Psoas muscle (tissue), 8 donors: Measurements from ENCODE around the gene PCDHA5. TPM values are rescaled to one million over a fixed set of nuclear protein-coding genes. Genes with fewer than 3 reads are reported as not detected.

Experiments used
- ATAC-seq, 4 donors: fragments of 200-7000 bp; cut with Tn5 transposase; one replicate each; pipeline ENCODE4 v1.9.1; 2020; ENCODE audit warnings: moderate library complexity in 3 of 4, mild to moderate bottlenecking in 2 of 4
- DNase-seq, 2 donors: peaks; one replicate each; pipeline ENCODE4 v3.0.0-alpha.2; 2020
- H3K27ac ChIP-seq: fragments of 200-600 bp; one replicate; pipeline ENCODE4 v1.8.0; 2022
- H3K27me3 ChIP-seq, 3 donors: fragments of 200-600 bp in 1 of 3; one replicate each; pipeline versions ENCODE4 v1.6.1 to v1.8.0; 2013 to 2022; ENCODE audit warnings: low read length in 2 of 3, mild to moderate bottlenecking in 2 of 3, moderate library complexity in 1 of 3; ENCODE audit not compliant: insufficient read depth in 3 of 3
- H3K36me3 ChIP-seq, 2 donors: fragments of 200-600 bp in 1 of 2; one replicate each; pipeline versions ENCODE4 v1.6.1 to v1.8.0; 2013 to 2022; ENCODE audit warnings: low read depth in 1 of 2, mild to moderate bottlenecking in 1 of 2, moderate library complexity in 1 of 2; ENCODE audit not compliant: insufficient read depth in 1 of 2
- H3K4me1 ChIP-seq: fragments of 200-600 bp; one replicate; pipeline ENCODE4 v1.8.0; 2022
- H3K4me3 ChIP-seq: fragments of 200-600 bp; one replicate; pipeline ENCODE4 v1.8.0; 2022; ENCODE audit warnings: mild to moderate bottlenecking
- H3K9me3 ChIP-seq: fragments of 200-600 bp; one replicate; pipeline ENCODE4 v1.8.0; 2022
- WGBS, 3 donors: extraction: QIAGEN DNeasy Blood & Tissue Kit; methylation state at CpG; one replicate each; pipeline versions ENCODE4 v1.1.6 to v1.1.7; 2013; 5-methylcytosine and 5-hydroxymethylcytosine counted together
- intact Hi-C, 2 donors: fragments of 100-400 bp; cut with DNase I; formaldehyde crosslinking; loops; one replicate each; pipeline versions ENCODE4 v1.11.0 to v1.14.2; 2022
- polyA plus RNA-seq, 3 donors: library from polyadenylated mRNA; stranded (reverse); fragments of 200-250 nt; gene quantifications; one replicate each; pipeline ENCODE4 v1.2.3, GENCODE V29; 2013
- total RNA-seq, 4 donors: library from RNA; stranded (reverse); fragmentation: NEBNext Ultra II Directional in 2 of 4; extraction: Animal tissue kit (Norgen Biotek cat#: 25700) in 2 of 4; gene quantifications; one replicate each; pipeline versions ENCODE4 v1.2.1 to v1.2.4, GENCODE V29; 2021 to 2023
- TF ChIP-seq, protein P1 (sequence below): fragments of 200-600 bp; IDR thresholded peaks from one replicate; pipeline ENCODE4 v1.8.0; 2022; ENCODE audit warnings: antibody characterized with exemption
- donor health status: healthy with polysubstance abuse.
- donor health status: DM: no; HTN: no; CAD: no; lungs with moderate emphysema.
- donor health status: Bipolar disorder and iron deficiency.
- donor health status: healthy.
- donor health status: DM: yes; HTN: yes; CAD: no.
- donor health status: DM: no; HTN: no; CAD: no.
- donor health status: DM: no; HTN: no; CAD: no.
- donor health status: DM: yes; HTN: yes; CAD: no.

PCDHA5 gene
- total and polyA plus RNA-seq, 7 donors: 0.01 TPM; not detected in 6

DNA sequence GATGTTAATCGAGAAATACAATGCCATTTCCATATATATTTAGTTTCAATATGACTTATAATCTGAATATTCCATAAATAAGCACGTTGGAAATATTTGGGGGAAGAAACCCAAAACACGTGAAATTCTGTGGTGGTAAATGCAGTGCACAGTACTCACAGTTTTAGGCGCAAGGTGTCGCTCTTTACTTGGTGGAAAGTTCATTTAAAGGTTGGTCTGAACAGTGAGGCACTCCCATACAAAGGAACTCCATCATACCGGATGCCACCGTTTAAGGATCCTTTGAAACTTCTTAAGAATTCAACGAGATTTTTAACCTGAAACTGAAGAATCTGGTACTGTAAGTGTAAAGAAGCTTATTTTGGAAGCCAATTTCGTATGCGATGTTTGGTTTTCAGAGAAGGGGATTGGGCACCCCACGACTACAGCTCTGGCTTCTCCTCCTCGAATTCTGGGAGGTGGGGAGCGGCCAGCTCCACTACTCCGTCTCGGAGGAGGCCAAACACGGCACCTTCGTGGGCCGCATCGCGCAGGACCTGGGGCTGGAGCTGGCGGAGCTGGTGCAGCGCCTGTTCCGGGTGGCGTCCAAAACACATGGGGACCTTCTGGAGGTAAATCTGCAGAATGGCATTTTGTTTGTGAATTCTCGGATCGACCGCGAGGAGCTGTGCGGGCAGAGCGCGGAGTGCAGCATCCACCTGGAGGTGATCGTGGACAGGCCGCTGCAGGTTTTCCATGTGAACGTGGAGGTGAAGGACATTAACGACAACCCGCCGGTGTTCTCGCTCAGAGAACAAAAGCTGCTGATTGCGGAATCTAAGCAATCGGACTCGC, 47.5 kb downstream of the PCDHA5 start, which contains the start of gene PCDHA11:
TSS of gene PCDHA11 (plus strand) at position 237 of the 834 bp plus-strand sequence. CDS start at position 384, 147 bp downstream.
- ATAC-seq: no peak
- H3K27me3 ChIP-seq: peaks cover 0 to 11% (median 1%) of the 10 kb centered on the region in 3 donors
- intact Hi-C loops: no loop called here

DNA sequence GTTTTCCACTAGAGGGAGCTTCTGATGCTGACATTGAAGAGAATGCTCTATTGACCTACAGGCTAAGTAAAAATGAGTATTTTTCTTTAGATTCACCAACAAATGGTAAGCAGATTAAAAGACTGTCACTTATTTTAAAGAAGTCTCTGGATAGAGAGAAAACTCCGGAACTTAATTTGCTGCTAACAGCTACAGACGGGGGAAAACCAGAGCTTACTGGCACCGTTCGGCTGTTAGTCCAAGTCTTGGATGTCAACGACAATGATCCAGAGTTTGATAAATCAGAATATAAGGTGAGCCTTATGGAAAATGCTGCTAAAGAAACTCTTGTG, 48.1 kb downstream of the PCDHA5 start:
- no peak overlapping the region for H3K4me3 ChIP-seq
- ATAC-seq: no peak
- DNase-seq: no peak
- no peaks in the 10 kb centered on the region for H3K36me3 ChIP-seq
- H3K27ac ChIP-seq: no peak overlapping the region
- H3K4me1 ChIP-seq: no peaks in the 10 kb centered on the region
- H3K9me3 ChIP-seq: peaks cover 10% of the 10 kb centered on the region
- intact Hi-C loops: no loop called here
- TF ChIP-seq, protein P1, sequence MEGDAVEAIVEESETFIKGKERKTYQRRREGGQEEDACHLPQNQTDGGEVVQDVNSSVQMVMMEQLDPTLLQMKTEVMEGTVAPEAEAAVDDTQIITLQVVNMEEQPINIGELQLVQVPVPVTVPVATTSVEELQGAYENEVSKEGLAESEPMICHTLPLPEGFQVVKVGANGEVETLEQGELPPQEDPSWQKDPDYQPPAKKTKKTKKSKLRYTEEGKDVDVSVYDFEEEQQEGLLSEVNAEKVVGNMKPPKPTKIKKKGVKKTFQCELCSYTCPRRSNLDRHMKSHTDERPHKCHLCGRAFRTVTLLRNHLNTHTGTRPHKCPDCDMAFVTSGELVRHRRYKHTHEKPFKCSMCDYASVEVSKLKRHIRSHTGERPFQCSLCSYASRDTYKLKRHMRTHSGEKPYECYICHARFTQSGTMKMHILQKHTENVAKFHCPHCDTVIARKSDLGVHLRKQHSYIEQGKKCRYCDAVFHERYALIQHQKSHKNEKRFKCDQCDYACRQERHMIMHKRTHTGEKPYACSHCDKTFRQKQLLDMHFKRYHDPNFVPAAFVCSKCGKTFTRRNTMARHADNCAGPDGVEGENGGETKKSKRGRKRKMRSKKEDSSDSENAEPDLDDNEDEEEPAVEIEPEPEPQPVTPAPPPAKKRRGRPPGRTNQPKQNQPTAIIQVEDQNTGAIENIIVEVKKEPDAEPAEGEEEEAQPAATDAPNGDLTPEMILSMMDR: no peak
- H3K27me3 ChIP-seq: peaks cover 0 to 16% (median 1%) of the 10 kb centered on the region in 3 donors
- 50 to 54% (median 52%) methylated on average over 5 of the region's 5 CpGs for WGBS, 3 donors

More for the DNA sequence above, 47.5 kb downstream of the PCDHA5 start, which contains the start of gene PCDHA11:
- Histone ChIP-seq H3K9me3 (peaks cover 10% of the 10 kb centered on the region), H3K4me1 (no peaks in the 10 kb centered on the region), H3K36me3 (no peaks in the 10 kb centered on the region), H3K4me3 (no peak within 1 kb of the TSS), H3K27ac (no peak within 1 kb of the TSS)
- DNase-seq: no peak
- TF ChIP-seq, protein P1: no peak
- 10 to 15% (median 14%) methylated on average over 41 of the region's 41 CpGs for WGBS, 3 donors

DNA sequence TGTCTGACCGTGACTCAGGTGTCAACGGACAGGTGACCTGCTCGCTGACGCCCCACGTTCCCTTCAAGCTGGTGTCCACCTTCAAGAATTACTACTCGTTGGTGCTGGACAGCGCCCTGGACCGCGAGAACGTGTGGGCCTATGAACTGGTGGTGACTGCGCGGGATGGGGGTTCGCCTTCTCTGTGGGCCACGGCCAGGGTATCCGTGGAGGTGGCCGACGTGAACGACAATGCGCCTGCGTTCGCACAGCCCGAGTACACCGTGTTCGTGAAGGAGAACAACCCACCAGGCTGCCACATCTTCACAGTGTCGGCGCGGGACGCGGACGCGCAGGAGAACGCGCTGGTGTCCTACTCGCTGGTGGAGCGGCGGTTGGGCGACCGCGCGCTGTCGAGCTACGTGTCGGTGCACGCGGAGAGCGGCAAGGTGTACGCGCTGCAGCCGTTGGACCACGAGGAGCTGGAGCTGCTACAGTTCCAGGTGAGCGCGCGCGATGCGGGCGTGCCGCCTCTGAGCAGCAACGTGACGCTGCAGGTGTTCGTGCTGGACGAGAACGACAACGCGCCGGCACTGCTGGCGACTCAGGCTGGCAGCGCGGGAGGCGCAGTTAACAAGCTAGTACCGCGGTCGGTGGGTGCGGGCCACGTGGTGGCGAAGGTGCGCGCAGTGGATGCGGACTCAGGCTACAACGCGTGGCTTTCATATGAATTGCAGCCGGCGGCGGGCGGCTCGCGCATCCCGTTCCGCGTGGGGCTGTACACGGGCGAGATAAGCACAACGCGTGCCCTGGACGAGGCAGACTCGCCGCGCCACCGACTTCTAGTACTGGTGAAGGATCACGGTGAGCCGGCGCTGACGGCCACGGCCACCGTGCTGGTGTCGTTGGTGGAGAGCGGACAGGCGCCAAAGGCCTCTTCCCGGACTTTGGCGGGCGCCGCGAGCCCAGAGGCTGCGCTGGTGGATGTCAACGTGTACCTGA, 49.1 kb downstream of the PCDHA5 start:
- DNase-seq (no peak), ATAC-seq (no peak)
- 36 to 48% (median 39%) methylated on average over 102 to 114 of the region's 114 CpGs for WGBS, 3 donors
- TF ChIP-seq, protein P1: no peak
- Histone ChIP-seq H3K9me3 (peaks cover 10% of the 10 kb centered on the region), H3K36me3 (no peaks in the 10 kb centered on the region), H3K27ac (no peak overlapping the region), H3K27me3 (peaks cover 0 to 26% (median 3%) of the 10 kb centered on the region in 3 donors), H3K4me3 (no peak overlapping the region), H3K4me1 (no peaks in the 10 kb centered on the region)
- intact Hi-C loops: no loop called here

Other genes starting within 250 kb of the PCDHA5 start
- 10 to 100 TPM; 13.9 to 43.9 (median 18.0) TPM for gene CD14, start 188.4 kb upstream of the PCDHA5 start, total RNA-seq
- gene CD14, start 188.4 kb upstream of the PCDHA5 start, polyA plus RNA-seq: 1 to 10 TPM; 4.9 to 9.0 (median 7.3) TPM
- gene TMCO6, start 182.2 kb upstream of the PCDHA5 start, total RNA-seq: 1 to 10 TPM; 3.6 to 4.9 (median 4.1) TPM
- gene TMCO6, start 182.2 kb upstream of the PCDHA5 start, polyA plus RNA-seq: 1 to 10 TPM; 5.2 to 8.1 (median 6.4) TPM
- 100 to 1,000 TPM in 2 of 4 donors, 10 to 100 TPM in 2; 82.6 to 136 (median 113) TPM for gene NDUFA2, start 174.0 kb upstream of the PCDHA5 start, total RNA-seq
- 100 to 1,000 TPM; 216 to 276 (median 252) TPM for gene NDUFA2, start 174.0 kb upstream of the PCDHA5 start, polyA plus RNA-seq
- gene IK, start 173.8 kb upstream of the PCDHA5 start, total RNA-seq: 10 to 100 TPM; 74.8 to 99.2 (median 83.4) TPM
- gene IK, start 173.8 kb upstream of the PCDHA5 start, polyA plus RNA-seq: 100 to 1,000 TPM in 1 of 3 donors, 10 to 100 TPM in 2; 96.5 to 169 (median 98.3) TPM
- 10 to 100 TPM in 3 of 4 donors, 1 to 10 TPM in 1; 9.9 to 20.9 (median 13.3) TPM for gene WDR55, start 156.7 kb upstream of the PCDHA5 start, total RNA-seq
- 10 to 100 TPM; 12.3 to 33.4 (median 26.9) TPM for gene WDR55, start 156.7 kb upstream of the PCDHA5 start, polyA plus RNA-seq
- gene DND1, start 148.0 kb upstream of the PCDHA5 start, total RNA-seq: 1 to 10 TPM in 2 of 4 donors, under 1 TPM in 2; 0.30 to 1.3 (median 0.87) TPM
- 1 to 10 TPM in 1 of 3 donors, under 1 TPM in 2; 0.37 to 1.5 (median 0.61) TPM for gene DND1, start 148.0 kb upstream of the PCDHA5 start, polyA plus RNA-seq
- 10 to 100 TPM; 29.5 to 48.1 (median 38.9) TPM for gene HARS1, start 130.2 kb upstream of the PCDHA5 start, total RNA-seq
- gene HARS1, start 130.2 kb upstream of the PCDHA5 start, polyA plus RNA-seq: 10 to 100 TPM; 39.1 to 58.0 (median 45.2) TPM
- 10 to 100 TPM; 19.8 to 35.1 (median 23.2) TPM for gene HARS2, start 130.2 kb upstream of the PCDHA5 start, total RNA-seq
- 10 to 100 TPM; 23.8 to 40.9 (median 38.0) TPM for gene HARS2, start 130.2 kb upstream of the PCDHA5 start, polyA plus RNA-seq
- 10 to 100 TPM; 44.7 to 54.5 (median 47.5) TPM for gene ZMAT2, start 121.2 kb upstream of the PCDHA5 start, total RNA-seq
- 100 to 1,000 TPM in 1 of 3 donors, 10 to 100 TPM in 2; 78.0 to 136 (median 81.4) TPM for gene ZMAT2, start 121.2 kb upstream of the PCDHA5 start, polyA plus RNA-seq
- under 1 TPM in 1 of 4 donors, not detected in 3; 0.10 TPM for gene PCDHA1, start 35.5 kb upstream of the PCDHA5 start, total RNA-seq
- not detected for gene PCDHA1, start 35.5 kb upstream of the PCDHA5 start, polyA plus RNA-seq
- under 1 TPM in 1 of 4 donors, not detected in 3; 0.18 TPM for gene PCDHA2, start 26.8 kb upstream of the PCDHA5 start, total RNA-seq
- not detected for gene PCDHA2, start 26.8 kb upstream of the PCDHA5 start, polyA plus RNA-seq
- gene PCDHA3, start 20.6 kb upstream of the PCDHA5 start, total RNA-seq: under 1 TPM in 1 of 4 donors, not detected in 3; 0.12 TPM
- gene PCDHA3, start 20.6 kb upstream of the PCDHA5 start, polyA plus RNA-seq: under 1 TPM in 1 of 3 donors, not detected in 2; 0.03 TPM
- under 1 TPM in 2 of 4 donors, not detected in 2; 0.06 to 0.08 TPM for gene PCDHA4, start 14.5 kb upstream of the PCDHA5 start, total RNA-seq
- gene PCDHA4, start 14.5 kb upstream of the PCDHA5 start, polyA plus RNA-seq: under 1 TPM; 0.01 to 0.06 (median 0.01) TPM
- not detected for gene PCDHA6, start 6.3 kb downstream of the PCDHA5 start, total RNA-seq
- not detected for gene PCDHA6, start 6.3 kb downstream of the PCDHA5 start, polyA plus RNA-seq
- under 1 TPM in 1 of 4 donors, not detected in 3; 0.08 TPM for gene PCDHA7, start 12.7 kb downstream of the PCDHA5 start, total RNA-seq
- under 1 TPM in 2 of 3 donors, not detected in 1; 0.01 to 0.07 TPM for gene PCDHA7, start 12.7 kb downstream of the PCDHA5 start, polyA plus RNA-seq
- gene PCDHA8, start 19.6 kb downstream of the PCDHA5 start, total RNA-seq: under 1 TPM in 1 of 4 donors, not detected in 3; 0.12 TPM
- gene PCDHA8, start 19.6 kb downstream of the PCDHA5 start, polyA plus RNA-seq: under 1 TPM in 1 of 3 donors, not detected in 2; 0.01 TPM
- under 1 TPM in 1 of 4 donors, not detected in 3; 0.04 TPM for gene PCDHA9, start 26.8 kb downstream of the PCDHA5 start, total RNA-seq
- under 1 TPM in 1 of 3 donors, not detected in 2; 0.01 TPM for gene PCDHA9, start 26.8 kb downstream of the PCDHA5 start, polyA plus RNA-seq
- under 1 TPM in 2 of 4 donors, not detected in 2; 0.11 to 0.12 TPM for gene PCDHA10, start 34.3 kb downstream of the PCDHA5 start, total RNA-seq
- gene PCDHA10, start 34.3 kb downstream of the PCDHA5 start, polyA plus RNA-seq: under 1 TPM in 1 of 3 donors, not detected in 2; 0.05 TPM
- gene PCDHA11, start 47.3 kb downstream of the PCDHA5 start, total RNA-seq: under 1 TPM in 1 of 4 donors, not detected in 3; 0.06 TPM
- gene PCDHA11, start 47.3 kb downstream of the PCDHA5 start, polyA plus RNA-seq: under 1 TPM in 2 of 3 donors, not detected in 1; 0.01 to 0.03 TPM
- gene PCDHA12, start 53.7 kb downstream of the PCDHA5 start, total RNA-seq: not detected
- under 1 TPM in 2 of 3 donors, not detected in 1; 0.01 to 0.06 TPM for gene PCDHA12, start 53.7 kb downstream of the PCDHA5 start, polyA plus RNA-seq
- gene PCDHA13, start 60.5 kb downstream of the PCDHA5 start, total RNA-seq: not detected
- not detected for gene PCDHA13, start 60.5 kb downstream of the PCDHA5 start, polyA plus RNA-seq
- gene PCDHAC1, start 104.7 kb downstream of the PCDHA5 start, total RNA-seq: under 1 TPM; 0.07 to 0.36 (median 0.10) TPM
- gene PCDHAC1, start 104.7 kb downstream of the PCDHA5 start, polyA plus RNA-seq: under 1 TPM in 1 of 3 donors, not detected in 2; 0.01 TPM
- under 1 TPM; 0.11 to 0.62 (median 0.16) TPM for gene PCDHAC2, start 144.9 kb downstream of the PCDHA5 start, total RNA-seq
- under 1 TPM in 2 of 3 donors, not detected in 1; 0.01 to 0.03 TPM for gene PCDHAC2, start 144.9 kb downstream of the PCDHA5 start, polyA plus RNA-seq
- under 1 TPM in 1 of 4 donors, not detected in 3; 0.06 TPM for gene PCDHB1, start 229.8 kb downstream of the PCDHA5 start, total RNA-seq
- gene PCDHB1, start 229.8 kb downstream of the PCDHA5 start, polyA plus RNA-seq: under 1 TPM in 1 of 3 donors, not detected in 2; 0.01 TPM